KMS-11 (cell line): Measurements from ENCODE around the gene KATNB1.

Source experiments
- H2AFZ ChIP-seq: fragments of 200-600 bp; sonication (generic); 2 replicates; pipeline ENCODE4 v1.6.1; 2016; ENCODE audit warnings: antibody characterized with exemption, mixed run types, low read depth
- H3K27ac ChIP-seq: fragments of 200-600 bp; sonication (generic); 2 replicates; pipeline ENCODE4 v1.6.1; 2016; ENCODE audit warnings: mild to moderate bottlenecking, mixed run types
- H3K27me3 ChIP-seq: fragments of 200-600 bp; sonication (generic); 2 replicates; pipeline ENCODE4 v1.6.1; 2017; ENCODE audit warnings: mild to moderate bottlenecking, low read depth, mixed run types, moderate library complexity; ENCODE audit not compliant: insufficient read depth
- H3K36me3 ChIP-seq: fragments of 200-600 bp; sonication (generic); 2 replicates; pipeline ENCODE4 v1.6.1; 2017; ENCODE audit warnings: mild to moderate bottlenecking, mixed run types; ENCODE audit not compliant: insufficient read depth
- H3K4me1 ChIP-seq: fragments of 200-600 bp; sonication (generic); 2 replicates; pipeline ENCODE4 v1.6.1; 2016; ENCODE audit warnings: mild to moderate bottlenecking, low read depth, mixed run types; ENCODE audit not compliant: poor library complexity, severe bottlenecking
- H3K4me2 ChIP-seq: fragments of 200-600 bp; sonication (generic); 2 replicates; pipeline ENCODE4 v1.7.0; 2016; ENCODE audit warnings: mild to moderate bottlenecking, mixed run types
- H3K4me3 ChIP-seq: fragments of 200-600 bp; sonication (generic); IDR thresholded peaks from 2 replicates; pipeline ENCODE4 v1.6.1; 2017; ENCODE audit warnings: low read depth, low read length, mixed read lengths; ENCODE audit not compliant: insufficient read depth
- H3K79me2 ChIP-seq: fragments of 200-600 bp; sonication (generic); 2 replicates; pipeline ENCODE4 v1.6.1; 2016; ENCODE audit warnings: low read depth, mixed run types; ENCODE audit not compliant: insufficient read depth
- H3K9ac ChIP-seq: fragments of 200-600 bp; sonication (generic); 2 replicates; pipeline ENCODE4 v1.6.1; 2016; ENCODE audit warnings: mild to moderate bottlenecking, mixed run types
- H4K20me1 ChIP-seq: fragments of 200-600 bp; sonication (generic); 2 replicates; pipeline ENCODE4 v1.6.1; 2016; ENCODE audit warnings: mild to moderate bottlenecking, mixed run types; ENCODE audit not compliant: insufficient read depth
- TF ChIP-seq, protein P1 (sequence below): fragments of 200-600 bp; sonication (generic); conservative IDR thresholded peaks from 2 replicates; pipeline ENCODE4 v1.6.1; 2017; ENCODE audit warnings: low read depth, mild to moderate bottlenecking, antibody characterized with exemption, low read length, moderate library complexity, mixed read lengths

Gene KATNB1

DNA sequence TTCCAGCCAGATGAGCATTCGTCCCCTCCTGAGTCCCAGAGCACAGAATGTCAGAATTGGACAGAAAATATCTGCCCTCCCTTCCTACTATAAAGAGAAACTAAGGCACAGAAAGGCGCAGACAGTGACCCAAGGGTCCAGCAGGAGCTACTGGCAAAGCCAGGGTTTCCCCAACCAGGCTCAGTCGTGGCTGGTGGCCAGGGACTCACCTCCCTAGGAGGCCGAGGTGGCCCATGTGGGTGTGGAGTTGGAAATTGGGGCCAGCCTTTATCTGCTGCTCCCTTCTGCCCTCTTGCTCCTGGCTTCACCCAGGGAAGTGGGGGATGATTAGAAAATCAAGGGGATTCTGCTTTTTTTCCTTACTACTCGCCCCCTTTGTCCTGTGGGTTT is 39.9 kb upstream of the KATNB1 start:
- no peak overlapping the region for H2AFZ ChIP-seq
- H3K27me3 ChIP-seq: no peaks in the 10 kb centered on the region

DNA sequence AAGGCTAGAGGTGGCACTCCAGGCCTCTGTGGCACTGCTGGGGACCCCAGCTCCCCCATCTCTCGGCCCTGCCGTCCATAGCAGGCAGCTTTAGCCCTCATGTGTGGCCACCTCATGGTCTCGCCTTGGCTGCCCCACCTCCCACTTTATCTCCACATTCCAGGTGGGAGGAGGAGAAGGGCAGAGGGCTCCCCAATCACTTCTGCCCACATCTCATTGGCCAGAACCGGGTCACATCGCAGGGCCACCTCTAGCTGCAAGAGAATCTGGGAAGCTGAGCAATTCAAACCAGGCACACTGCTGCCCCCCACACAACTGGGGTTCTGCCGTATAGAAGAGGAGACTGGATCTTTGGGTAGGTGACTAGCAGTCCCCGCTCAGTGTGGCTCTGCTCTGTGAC is 39.3 kb upstream of the KATNB1 start:
- no peak overlapping the region for H3K9ac ChIP-seq
- no peaks in the 10 kb centered on the region for H4K20me1 ChIP-seq
- no peaks in the 10 kb centered on the region for H3K79me2 ChIP-seq
- no peaks in the 10 kb centered on the region for H3K4me1 ChIP-seq
- H3K4me3 ChIP-seq: no peak overlapping the region
- TF ChIP-seq, protein P1, sequence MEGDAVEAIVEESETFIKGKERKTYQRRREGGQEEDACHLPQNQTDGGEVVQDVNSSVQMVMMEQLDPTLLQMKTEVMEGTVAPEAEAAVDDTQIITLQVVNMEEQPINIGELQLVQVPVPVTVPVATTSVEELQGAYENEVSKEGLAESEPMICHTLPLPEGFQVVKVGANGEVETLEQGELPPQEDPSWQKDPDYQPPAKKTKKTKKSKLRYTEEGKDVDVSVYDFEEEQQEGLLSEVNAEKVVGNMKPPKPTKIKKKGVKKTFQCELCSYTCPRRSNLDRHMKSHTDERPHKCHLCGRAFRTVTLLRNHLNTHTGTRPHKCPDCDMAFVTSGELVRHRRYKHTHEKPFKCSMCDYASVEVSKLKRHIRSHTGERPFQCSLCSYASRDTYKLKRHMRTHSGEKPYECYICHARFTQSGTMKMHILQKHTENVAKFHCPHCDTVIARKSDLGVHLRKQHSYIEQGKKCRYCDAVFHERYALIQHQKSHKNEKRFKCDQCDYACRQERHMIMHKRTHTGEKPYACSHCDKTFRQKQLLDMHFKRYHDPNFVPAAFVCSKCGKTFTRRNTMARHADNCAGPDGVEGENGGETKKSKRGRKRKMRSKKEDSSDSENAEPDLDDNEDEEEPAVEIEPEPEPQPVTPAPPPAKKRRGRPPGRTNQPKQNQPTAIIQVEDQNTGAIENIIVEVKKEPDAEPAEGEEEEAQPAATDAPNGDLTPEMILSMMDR: no peak
- H3K27me3 ChIP-seq: no peaks in the 10 kb centered on the region
- H3K36me3 ChIP-seq: no peaks in the 10 kb centered on the region
- H3K4me2 ChIP-seq: no peak overlapping the region
- no peak overlapping the region for H2AFZ ChIP-seq
- H3K27ac ChIP-seq: no peak overlapping the region

More for the DNA sequence above, 39.9 kb upstream of the KATNB1 start:
- Histone ChIP-seq H3K36me3 (no peaks in the 10 kb centered on the region), H3K9ac (no peak overlapping the region), H3K4me2 (no peak overlapping the region), H3K79me2 (no peaks in the 10 kb centered on the region), H3K4me3 (no peak overlapping the region), H3K4me1 (no peaks in the 10 kb centered on the region), H4K20me1 (no peaks in the 10 kb centered on the region), H3K27ac (no peak overlapping the region)
- TF ChIP-seq, protein P1: no peak

DNA sequence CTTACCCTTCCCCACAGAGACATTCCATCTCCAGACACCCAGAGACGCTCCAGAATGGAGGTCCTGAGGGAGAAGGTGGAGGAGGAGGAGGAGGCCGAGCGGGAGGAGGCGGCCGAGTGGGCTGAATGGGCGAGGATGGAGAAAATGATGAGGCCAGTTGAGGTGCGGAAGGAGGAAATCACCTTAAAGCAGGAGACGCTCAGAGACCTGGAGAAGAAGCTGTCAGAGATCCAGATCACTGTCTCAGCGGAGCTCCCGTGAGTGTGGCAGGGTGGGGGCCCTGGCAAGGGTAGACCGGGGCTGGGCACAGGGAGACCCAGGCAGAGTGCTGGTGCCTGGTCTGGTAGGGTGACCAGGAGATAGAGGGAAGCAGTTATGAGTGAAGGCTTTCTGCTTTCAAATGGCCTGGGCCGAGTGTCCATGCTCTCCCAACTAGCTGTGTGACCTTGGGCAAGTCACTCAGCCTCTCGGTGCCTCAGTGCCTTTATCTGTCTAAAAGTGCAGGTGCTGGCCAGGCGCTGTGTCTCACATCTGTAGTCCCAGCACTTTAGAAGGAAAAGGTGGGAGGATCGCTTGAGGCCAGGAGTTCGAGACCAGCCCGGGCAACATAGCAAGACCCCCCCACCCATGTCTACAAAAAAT is 37.6 kb upstream of the KATNB1 start:
- Histone ChIP-seq H3K9ac (no peak overlapping the region), H3K27ac (no peak overlapping the region), H2AFZ (no peak overlapping the region), H3K4me2 (no peak overlapping the region), H3K27me3 (no peaks in the 10 kb centered on the region), H4K20me1 (no peaks in the 10 kb centered on the region), H3K79me2 (no peaks in the 10 kb centered on the region), H3K4me3 (no peak overlapping the region), H3K4me1 (no peaks in the 10 kb centered on the region), H3K36me3 (no peaks in the 10 kb centered on the region)
- TF ChIP-seq, protein P1: no peak

DNA sequence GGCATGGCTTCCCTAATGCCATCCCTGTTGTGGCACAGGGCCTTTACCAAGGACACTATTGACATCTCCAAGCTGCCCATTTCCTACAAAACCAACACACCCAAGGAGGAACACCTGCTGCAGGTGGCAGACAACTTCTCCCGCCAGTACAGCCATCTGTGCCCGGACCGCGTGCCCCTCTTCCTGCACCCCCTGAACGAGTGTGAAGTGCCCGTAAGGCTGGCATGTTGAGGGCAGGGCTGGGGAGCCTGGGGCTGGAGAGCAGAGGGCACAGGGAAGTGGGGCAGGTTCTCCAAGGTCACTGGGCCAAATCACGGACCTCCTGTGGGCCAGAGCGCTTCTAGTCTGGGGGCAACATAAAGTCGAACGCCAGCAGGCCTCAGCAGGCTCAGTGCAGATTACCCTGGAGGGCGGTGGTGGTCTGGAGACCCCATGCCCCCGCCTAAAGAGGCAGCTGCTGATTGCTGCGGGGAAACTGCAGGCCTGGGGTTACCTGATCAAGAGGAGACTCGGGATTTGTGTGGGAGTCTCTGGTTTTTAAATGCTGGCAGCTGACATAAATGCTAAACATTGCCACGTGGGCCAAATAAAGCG is 36.7 kb upstream of the KATNB1 start:
- no peaks in the 10 kb centered on the region for H3K36me3 ChIP-seq
- H3K27ac ChIP-seq: no peak overlapping the region
- no peak overlapping the region for H3K9ac ChIP-seq

More for the DNA sequence above, 36.7 kb upstream of the KATNB1 start:
- Histone ChIP-seq H3K4me2 (no peak overlapping the region), H2AFZ (no peak overlapping the region), H4K20me1 (no peaks in the 10 kb centered on the region), H3K79me2 (no peaks in the 10 kb centered on the region), H3K27me3 (no peaks in the 10 kb centered on the region), H3K4me3 (no peak overlapping the region), H3K4me1 (no peaks in the 10 kb centered on the region)
- TF ChIP-seq, protein P1: no peak
